HUES6 (cell line): ENCODE measurements around the gene AP4S1.

Experiments used
- H3K27ac ChIP-seq: 2 replicates; pipeline ENCODE4 v1.7.0; 2013; ENCODE audit warnings: low read depth, mild to moderate bottlenecking, low read length, inconsistent platforms
- H3K27me3 ChIP-seq: 2 replicates; pipeline ENCODE4 v1.6.1; 2013; ENCODE audit warnings: low read length; ENCODE audit not compliant: control insufficient read depth, insufficient read depth
- H3K36me3 ChIP-seq: 2 replicates; pipeline ENCODE4 v1.6.1; 2013; ENCODE audit warnings: low read length; ENCODE audit not compliant: control insufficient read depth, insufficient read depth
- H3K4me1 ChIP-seq: 2 replicates; pipeline ENCODE4 v1.6.1; 2013; ENCODE audit warnings: low read length; ENCODE audit not compliant: control insufficient read depth, insufficient read depth
- H3K4me3 ChIP-seq: 2 replicates; pipeline ENCODE4 v1.5.1; 2013; ENCODE audit warnings: low read depth, low read length
- H3K9ac ChIP-seq: one replicate; pipeline ENCODE4 v1.6.1; 2013; ENCODE audit warnings: mild to moderate bottlenecking, low read length
- H3K9me3 ChIP-seq: 2 replicates; pipeline ENCODE4 v1.6.1; 2013; ENCODE audit warnings: low read depth, low read length; ENCODE audit not compliant: control insufficient read depth, insufficient read depth

Gene AP4S1

GRCh38 chr14:31009836-31010574, 15.4 kb upstream of the AP4S1 start:
- H3K4me1 ChIP-seq, result peaks cover 6% of the 10 kb centered on the region; the same call in 1 of the 2 replicates
- no peak overlapping the region for H3K4me3 ChIP-seq
- H3K9me3 ChIP-seq, result no peaks in the 10 kb centered on the region
- no peak overlapping the region for H3K27ac ChIP-seq
- no peaks in the 10 kb centered on the region for H3K27me3 ChIP-seq
- peaks cover 12% of the 10 kb centered on the region for H3K36me3 ChIP-seq
- no peak overlapping the region for H3K9ac ChIP-seq

- H3K9me3 ChIP-seq, result no peaks in the 10 kb centered on the region
- 0 out of 2 replicates have a peak, but pooled peaks cover under 1% of the 10 kb centered on the region for H3K4me1 ChIP-seq
- H3K27me3 ChIP-seq, result no peaks in the 10 kb centered on the region
- H3K9ac ChIP-seq, result no peak overlapping the region
- peaks cover 12% of the 10 kb centered on the region for H3K36me3 ChIP-seq
- no peak overlapping the region for H3K4me3 ChIP-seq
- H3K27ac ChIP-seq, result no peak overlapping the region
Measured at GRCh38 chr14:31010935-31011334, 14.5 kb upstream of the AP4S1 start.

GRCh38 chr14:31013841-31014240, 11.6 kb upstream of the AP4S1 start:
- Histone ChIP-seq H3K27me3 (no peaks in the 10 kb centered on the region), H3K36me3 (peaks cover 15% of the 10 kb centered on the region), H3K4me1 (no peaks in the 10 kb centered on the region), H3K27ac (no peak overlapping the region), H3K9me3 (no peaks in the 10 kb centered on the region), H3K4me3 (no peak overlapping the region), H3K9ac (no peak overlapping the region)

GRCh38 chr14:31018057-31018645, 7.3 kb upstream of the AP4S1 start:
- no peak overlapping the region for H3K9ac ChIP-seq
- no peaks in the 10 kb centered on the region for H3K9me3 ChIP-seq
- H3K36me3 ChIP-seq, result peaks cover 22% of the 10 kb centered on the region
- H3K27me3 ChIP-seq, result no peaks in the 10 kb centered on the region
- no peaks in the 10 kb centered on the region for H3K4me1 ChIP-seq
- H3K27ac ChIP-seq, result no peak overlapping the region
- no peak overlapping the region for H3K4me3 ChIP-seq

GRCh38 chr14:31020834-31021575, 4.4 kb upstream of the AP4S1 start:
- no peaks in the 10 kb centered on the region; the same call in 1 of the 2 replicates for H3K4me1 ChIP-seq
- H3K27ac ChIP-seq, result no peak overlapping the region
- peaks cover 22% of the 10 kb centered on the region for H3K36me3 ChIP-seq
- H3K27me3 ChIP-seq, result no peaks in the 10 kb centered on the region
- H3K9me3 ChIP-seq, result no peaks in the 10 kb centered on the region
- H3K4me3 ChIP-seq, result no peak overlapping the region
- no peak overlapping the region for H3K9ac ChIP-seq

GRCh38 chr14:31021576-31021949, 3.9 kb upstream of the AP4S1 start:
- H3K4me1 ChIP-seq, result no peaks in the 10 kb centered on the region; the same call in 1 of the 2 replicates
- H3K27ac ChIP-seq, result no peak overlapping the region
- no peak overlapping the region for H3K9ac ChIP-seq
- H3K9me3 ChIP-seq, result no peaks in the 10 kb centered on the region
- no peak overlapping the region for H3K4me3 ChIP-seq
- H3K36me3 ChIP-seq, result peaks cover 22% of the 10 kb centered on the region
- no peaks in the 10 kb centered on the region for H3K27me3 ChIP-seq

- peaks cover 22% of the 10 kb centered on the region for H3K36me3 ChIP-seq
- no peaks in the 10 kb centered on the region for H3K9me3 ChIP-seq
- no peaks in the 10 kb centered on the region for H3K27me3 ChIP-seq
- H3K9ac ChIP-seq, result no peak overlapping the region
- no peaks in the 10 kb centered on the region; the same call in 1 of the 2 replicates for H3K4me1 ChIP-seq
- H3K27ac ChIP-seq, result no peak overlapping the region
- H3K4me3 ChIP-seq, result no peak overlapping the region
Measured at GRCh38 chr14:31022386-31022785, 3.1 kb upstream of the AP4S1 start.

- no peak overlapping the region for H3K9ac ChIP-seq
- H3K4me3 ChIP-seq, result peak overlapping the region; percentile 86
- no peak overlapping the region for H3K27ac ChIP-seq
Measured at GRCh38 chr14:31024010-31024480, 1.4 kb upstream of the AP4S1 start.

GRCh38 chr14:31024577-31025366, 677 bp upstream of the AP4S1 start:
- Histone ChIP-seq H3K4me3 (peak overlapping the region; percentile 86), H3K4me1 (no peaks in the 10 kb centered on the region; the same call in 1 of the 2 replicates), H3K9ac (peak overlapping the region; percentile 94), H3K9me3 (no peaks in the 10 kb centered on the region), H3K27ac (peak overlapping the region; percentile 98; the same call in 1 of the 2 replicates), H3K27me3 (no peaks in the 10 kb centered on the region), H3K36me3 (peaks cover 17% of the 10 kb centered on the region)

More at GRCh38 chr14:31024010-31024480, 1.4 kb upstream of the AP4S1 start:
- Histone ChIP-seq H3K27me3 (no peaks in the 10 kb centered on the region), H3K9me3 (no peaks in the 10 kb centered on the region), H3K36me3 (peaks cover 17% of the 10 kb centered on the region), H3K4me1 (no peaks in the 10 kb centered on the region; the same call in 1 of the 2 replicates)

GRCh38 chr14:31026077-31026449, 614 bp downstream of the AP4S1 start, which contains the start of gene STRN3:
Gene STRN3, minus strand, starts transcription at chr14:31026379. Its CDS starts 194 bp downstream, at chr14:31026185.
- no peaks in the 10 kb centered on the region for H3K9me3 ChIP-seq
- H3K4me3 ChIP-seq, result peak within 1 kb of the TSS; percentile 86

More at GRCh38 chr14:31026077-31026449, 614 bp downstream of the AP4S1 start, which contains the start of gene STRN3:
- Histone ChIP-seq H3K9ac (peak within 1 kb of the TSS; percentile 94), H3K36me3 (peaks cover 14% of the 10 kb centered on the region), H3K27ac (peak within 1 kb of the TSS; percentile 98), H3K27me3 (no peaks in the 10 kb centered on the region), H3K4me1 (no peaks in the 10 kb centered on the region; the same call in 1 of the 2 replicates)
